SK-N-SH treated with all-trans-retinoic acid at 6 μM for 48 hours (cell line): ENCODE measurements around the gene RGS16.

Experiments
- ATAC-seq: fragments of 200-7000 bp; cut with Tn5 transposase; 3 replicates; pipeline ENCODE4 v1.9.1; 2020; ENCODE audit warnings: mild to moderate bottlenecking, moderate library complexity
- ARNTL ChIP-seq: fragments of 450-650 bp; formaldehyde crosslinking; IDR thresholded peaks from 2 replicates; pipeline ENCODE4 v1.5.0; 2020; ENCODE audit warnings: low read depth, mild to moderate bottlenecking, moderate library complexity, borderline replicate concordance
- BACH2 ChIP-seq: fragments of 250-450 bp; sonication (Bioruptor Pico); IDR thresholded peaks from 2 replicates; pipeline ENCODE4 v1.9.0; 2021; ENCODE audit warnings: mild to moderate bottlenecking, borderline replicate concordance
- CSDC2 ChIP-seq: fragments of 250-450 bp; sonication (Bioruptor Pico); IDR thresholded peaks from 2 replicates; pipeline ENCODE4 v1.5.0; 2020; ENCODE audit warnings: mild to moderate bottlenecking, moderate library complexity
- CSRNP3 ChIP-seq: fragments of 250-450 bp; sonication (Bioruptor Pico); IDR thresholded peaks from 2 replicates; pipeline ENCODE4 v1.5.1; 2021; ENCODE audit warnings: mild to moderate bottlenecking, moderate library complexity
- ESRRG ChIP-seq: fragments of 250-450 bp; sonication (Bioruptor Pico); IDR thresholded peaks from 2 replicates; pipeline ENCODE4 v1.6.1; 2021; ENCODE audit warnings: mild to moderate bottlenecking
- GLIS3 ChIP-seq: fragments of 250-450 bp; sonication (Bioruptor Pico); IDR thresholded peaks from 2 replicates; pipeline ENCODE4 v1.5.0; 2020; ENCODE audit warnings: mild to moderate bottlenecking, moderate library complexity
- ISL1 ChIP-seq: fragments of 250-450 bp; sonication (Bioruptor Pico); IDR thresholded peaks from 2 replicates; pipeline ENCODE4 v2.1.2; 2022; ENCODE audit warnings: mild to moderate bottlenecking, moderate library complexity
- PATZ1 ChIP-seq: fragments of 250-450 bp; sonication (Bioruptor Pico); IDR thresholded peaks from 2 replicates; pipeline ENCODE4 v1.8.0; 2020; ENCODE audit warnings: mild to moderate bottlenecking, moderate library complexity, borderline replicate concordance
- POU6F1 ChIP-seq: fragments of 250-450 bp; sonication (Bioruptor Pico); IDR thresholded peaks from 2 replicates; pipeline ENCODE4 v1.8.0; 2021; ENCODE audit warnings: low read depth, mild to moderate bottlenecking, moderate library complexity, borderline replicate concordance
- PPARA ChIP-seq: fragments of 250-450 bp; sonication (Bioruptor Pico); IDR thresholded peaks from 2 replicates; pipeline ENCODE4 v1.5.0; 2020; ENCODE audit warnings: mild to moderate bottlenecking, borderline replicate concordance
- RARB ChIP-seq: fragments of 250-450 bp; sonication (Bioruptor Pico); IDR thresholded peaks from 2 replicates; pipeline ENCODE4 v1.8.0; 2021; ENCODE audit warnings: mild to moderate bottlenecking, moderate library complexity
- SNAI2 ChIP-seq: fragments of 250-450 bp; sonication (Bioruptor Pico); IDR thresholded peaks from 2 replicates; pipeline ENCODE4 v1.5.0; 2020; ENCODE audit warnings: mild to moderate bottlenecking, moderate library complexity
- TCF4 ChIP-seq: fragments of 250-450 bp; sonication (Bioruptor Pico); IDR thresholded peaks from 2 replicates; pipeline ENCODE4 v1.8.0; 2021; ENCODE audit warnings: mild to moderate bottlenecking, moderate library complexity, borderline replicate concordance
- TOX ChIP-seq: fragments of 250-450 bp; sonication (Bioruptor Pico); IDR thresholded peaks from 2 replicates; pipeline ENCODE4 v1.8.0; 2021; ENCODE audit warnings: mild to moderate bottlenecking, moderate library complexity, borderline replicate concordance
- ZC3H10 ChIP-seq: fragments of 250-450 bp; sonication (Bioruptor Pico); IDR thresholded peaks from 2 replicates; pipeline ENCODE4 v1.5.1; 2021; ENCODE audit warnings: mild to moderate bottlenecking, moderate library complexity
- ZFP30 ChIP-seq: fragments of 450-650 bp; formaldehyde crosslinking; IDR thresholded peaks from 2 replicates; pipeline ENCODE4 v1.5.0; 2022; ENCODE audit warnings: mild to moderate bottlenecking, moderate library complexity
- ZNF565 ChIP-seq: fragments of 450-650 bp; formaldehyde crosslinking; conservative IDR thresholded peaks from 2 replicates; pipeline ENCODE4 v1.5.0; 2020; ENCODE audit warnings: low read depth, mild to moderate bottlenecking, moderate library complexity
- ZNF70 ChIP-seq: fragments of 450-650 bp; formaldehyde crosslinking; IDR thresholded peaks from 2 replicates; pipeline ENCODE4 v1.5.0; 2020; ENCODE audit warnings: mild to moderate bottlenecking, moderate library complexity
- ZNF8 ChIP-seq: fragments of 450-650 bp; formaldehyde crosslinking; IDR thresholded peaks from 2 replicates; pipeline ENCODE4 v1.5.0; 2020; ENCODE audit warnings: mild to moderate bottlenecking, moderate library complexity
- TF ChIP-seq, protein P1 (sequence below): fragments of 250-450 bp; sonication (Bioruptor Pico); IDR thresholded peaks from 2 replicates; pipeline ENCODE4 v1.5.1; 2020; ENCODE audit warnings: low read depth, mild to moderate bottlenecking, moderate library complexity
- TF ChIP-seq, protein P2 (sequence below): fragments of 250-450 bp; sonication (Bioruptor Pico); IDR thresholded peaks from 2 replicates; pipeline ENCODE4 v1.5.0; 2020; ENCODE audit warnings: mild to moderate bottlenecking, moderate library complexity

RGS16 gene

DNA sequence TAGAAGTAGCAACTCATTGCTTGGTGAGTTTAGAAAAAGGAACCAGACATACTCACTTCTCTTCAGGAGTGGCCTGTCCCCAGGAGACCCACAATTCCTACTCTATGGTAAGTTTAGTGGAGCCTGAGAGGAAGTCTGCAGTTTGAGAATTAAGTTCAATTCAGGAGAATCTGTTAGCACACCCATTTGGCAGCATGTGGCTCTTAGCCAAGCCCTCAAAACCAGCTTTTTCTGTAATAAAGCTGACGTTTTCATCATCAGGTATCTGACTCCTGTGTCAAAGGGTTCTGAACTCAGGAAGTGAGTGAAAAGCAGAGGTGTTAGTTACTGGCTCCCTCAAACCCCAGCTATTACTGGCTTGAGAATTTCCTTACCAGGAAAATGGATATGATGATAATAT is 20.4 kb upstream of the RGS16 start:
- ATAC-seq = no peak
- TF ChIP-seq TCF4 (CRISPR knock-in tag) = no peak
- no peak for TF ChIP-seq ZNF70 (CRISPR knock-in tag)
- TF ChIP-seq PATZ1 (CRISPR knock-in tag) = no peak
- TF ChIP-seq, protein P1, sequence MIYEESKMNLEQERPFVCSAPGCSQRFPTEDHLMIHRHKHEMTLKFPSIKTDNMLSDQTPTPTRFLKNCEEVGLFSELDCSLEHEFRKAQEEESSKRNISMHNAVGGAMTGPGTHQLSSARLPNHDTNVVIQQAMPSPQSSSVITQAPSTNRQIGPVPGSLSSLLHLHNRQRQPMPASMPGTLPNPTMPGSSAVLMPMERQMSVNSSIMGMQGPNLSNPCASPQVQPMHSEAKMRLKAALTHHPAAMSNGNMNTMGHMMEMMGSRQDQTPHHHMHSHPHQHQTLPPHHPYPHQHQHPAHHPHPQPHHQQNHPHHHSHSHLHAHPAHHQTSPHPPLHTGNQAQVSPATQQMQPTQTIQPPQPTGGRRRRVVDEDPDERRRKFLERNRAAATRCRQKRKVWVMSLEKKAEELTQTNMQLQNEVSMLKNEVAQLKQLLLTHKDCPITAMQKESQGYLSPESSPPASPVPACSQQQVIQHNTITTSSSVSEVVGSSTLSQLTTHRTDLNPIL (CRISPR knock-in tag) = no peak
- TF ChIP-seq RARB (CRISPR knock-in tag) = no peak
- TF ChIP-seq GLIS3 (CRISPR knock-in tag) = no peak
- no peak for TF ChIP-seq SNAI2 (CRISPR knock-in tag)
- TF ChIP-seq CSRNP3 (CRISPR knock-in tag) = no peak
- TF ChIP-seq ARNTL (CRISPR knock-in tag) = no peak
- no peak for TF ChIP-seq ZC3H10 (CRISPR knock-in tag)
- TF ChIP-seq, protein P2, sequence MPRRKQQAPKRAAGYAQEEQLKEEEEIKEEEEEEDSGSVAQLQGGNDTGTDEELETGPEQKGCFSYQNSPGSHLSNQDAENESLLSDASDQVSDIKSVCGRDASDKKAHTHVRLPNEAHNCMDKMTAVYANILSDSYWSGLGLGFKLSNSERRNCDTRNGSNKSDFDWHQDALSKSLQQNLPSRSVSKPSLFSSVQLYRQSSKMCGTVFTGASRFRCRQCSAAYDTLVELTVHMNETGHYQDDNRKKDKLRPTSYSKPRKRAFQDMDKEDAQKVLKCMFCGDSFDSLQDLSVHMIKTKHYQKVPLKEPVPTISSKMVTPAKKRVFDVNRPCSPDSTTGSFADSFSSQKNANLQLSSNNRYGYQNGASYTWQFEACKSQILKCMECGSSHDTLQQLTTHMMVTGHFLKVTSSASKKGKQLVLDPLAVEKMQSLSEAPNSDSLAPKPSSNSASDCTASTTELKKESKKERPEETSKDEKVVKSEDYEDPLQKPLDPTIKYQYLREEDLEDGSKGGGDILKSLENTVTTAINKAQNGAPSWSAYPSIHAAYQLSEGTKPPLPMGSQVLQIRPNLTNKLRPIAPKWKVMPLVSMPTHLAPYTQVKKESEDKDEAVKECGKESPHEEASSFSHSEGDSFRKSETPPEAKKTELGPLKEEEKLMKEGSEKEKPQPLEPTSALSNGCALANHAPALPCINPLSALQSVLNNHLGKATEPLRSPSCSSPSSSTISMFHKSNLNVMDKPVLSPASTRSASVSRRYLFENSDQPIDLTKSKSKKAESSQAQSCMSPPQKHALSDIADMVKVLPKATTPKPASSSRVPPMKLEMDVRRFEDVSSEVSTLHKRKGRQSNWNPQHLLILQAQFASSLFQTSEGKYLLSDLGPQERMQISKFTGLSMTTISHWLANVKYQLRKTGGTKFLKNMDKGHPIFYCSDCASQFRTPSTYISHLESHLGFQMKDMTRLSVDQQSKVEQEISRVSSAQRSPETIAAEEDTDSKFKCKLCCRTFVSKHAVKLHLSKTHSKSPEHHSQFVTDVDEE = no peak
- TF ChIP-seq CSDC2 (CRISPR knock-in tag) = no peak
- no peak for TF ChIP-seq ISL1 (CRISPR knock-in tag)
- no peak for TF ChIP-seq ZNF8 (CRISPR knock-in tag)
- TF ChIP-seq TOX (CRISPR knock-in tag) = no peak
- no peak for TF ChIP-seq BACH2 (CRISPR knock-in tag)
- no peak for TF ChIP-seq POU6F1 (CRISPR knock-in tag)
- TF ChIP-seq PPARA (CRISPR knock-in tag) = no peak
- TF ChIP-seq ESRRG (CRISPR knock-in tag) = no peak

GRCh38 chr1:182622901-182623528 is 18.8 kb upstream of the RGS16 start:
- ATAC-seq = no peak
- TF ChIP-seq ZC3H10 (CRISPR knock-in tag) (no peak), ISL1 (CRISPR knock-in tag) (no peak)
- TF ChIP-seq, protein P1 (CRISPR knock-in tag) = no peak
- TF ChIP-seq, all 23 proteins: peak for 0

GRCh38 chr1:182621906-182622305 is 17.7 kb upstream of the RGS16 start:
- no peak for ATAC-seq
- TF ChIP-seq ZFP30 (CRISPR knock-in tag) (no peak), ZNF565 (CRISPR knock-in tag) (no peak), POU6F1 (CRISPR knock-in tag) (no peak), ESRRG (CRISPR knock-in tag) (no peak), TCF4 (CRISPR knock-in tag) (no peak)
- TF ChIP-seq, protein P2 = no peak
